ENCODE measurements around the gene ZP2. TPM values are rescaled to one million over a fixed set of nuclear protein-coding genes. Genes with fewer than 3 reads are reported as not detected.
"Not testable (repeated sequence)": the region's sequence is repeated elsewhere in the genome, so short reads cannot be mapped to it uniquely, and the experiment has no call there.

ZP2 gene
- polyA plus RNA-seq, 5 donors: 1.2 to 5.3 (median 4.1) TPM

DNA sequence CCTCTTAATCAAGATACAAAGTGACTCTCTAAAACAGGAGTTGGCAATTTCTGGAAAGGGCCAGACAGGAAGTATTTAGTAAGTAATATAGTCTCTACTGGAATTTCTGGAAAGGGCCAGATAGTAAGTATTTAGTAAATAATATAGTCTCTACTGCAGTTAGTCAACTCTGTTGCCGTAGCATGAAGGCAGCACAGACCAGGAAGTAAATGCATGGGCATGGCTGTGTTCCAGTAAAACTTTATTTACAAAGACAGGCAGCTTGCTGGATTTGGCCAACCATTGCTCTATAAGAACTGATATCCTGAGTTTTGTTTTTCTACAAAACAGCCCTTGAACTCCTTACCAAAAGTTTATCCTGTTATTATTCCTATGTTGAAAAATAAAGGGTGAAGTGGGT is 36.0 kb downstream of the ZP2 start:
- DNase-seq: no peak

DNA sequence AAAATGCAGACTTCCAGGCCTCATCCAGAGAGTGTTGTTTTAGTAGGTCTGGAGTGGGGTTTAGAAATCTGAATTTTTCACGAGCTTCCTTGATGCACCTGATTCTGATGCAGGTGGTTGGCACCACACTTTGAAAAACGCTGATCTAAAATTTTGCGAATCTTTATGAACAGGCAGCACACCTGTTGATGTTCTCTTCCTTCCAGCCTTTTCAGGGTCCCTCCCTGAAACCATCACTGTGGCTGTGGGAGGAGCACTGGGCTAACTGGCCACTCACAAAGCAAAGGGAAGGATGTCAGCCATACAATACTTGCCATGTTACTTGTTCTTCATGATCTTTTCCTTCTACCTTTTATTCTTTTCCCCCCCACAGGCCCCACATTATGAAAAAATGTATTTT is 38.7 kb downstream of the ZP2 start:
- DNase-seq: no peak

DNA sequence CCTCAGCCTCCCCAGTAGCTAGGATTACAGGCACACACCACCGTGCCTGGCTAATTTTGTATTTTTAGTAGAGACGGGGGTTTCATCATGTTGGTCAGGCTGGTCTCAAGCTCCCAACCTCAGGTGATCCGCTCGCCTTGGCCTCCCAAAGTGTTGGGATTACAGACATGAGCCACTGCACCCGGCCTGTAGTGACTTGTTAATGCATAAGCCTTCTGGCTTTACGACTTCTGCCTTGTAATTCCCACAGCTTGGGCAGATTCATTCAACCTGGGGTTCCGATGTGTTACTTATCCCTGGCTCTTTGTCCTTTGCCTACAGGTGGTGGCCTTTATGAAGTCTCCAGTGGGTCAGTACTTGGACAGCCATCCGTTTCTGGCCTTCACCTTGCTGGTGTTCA is 41.3 kb downstream of the ZP2 start:
- not testable (repeated sequence) for DNase-seq

DNA sequence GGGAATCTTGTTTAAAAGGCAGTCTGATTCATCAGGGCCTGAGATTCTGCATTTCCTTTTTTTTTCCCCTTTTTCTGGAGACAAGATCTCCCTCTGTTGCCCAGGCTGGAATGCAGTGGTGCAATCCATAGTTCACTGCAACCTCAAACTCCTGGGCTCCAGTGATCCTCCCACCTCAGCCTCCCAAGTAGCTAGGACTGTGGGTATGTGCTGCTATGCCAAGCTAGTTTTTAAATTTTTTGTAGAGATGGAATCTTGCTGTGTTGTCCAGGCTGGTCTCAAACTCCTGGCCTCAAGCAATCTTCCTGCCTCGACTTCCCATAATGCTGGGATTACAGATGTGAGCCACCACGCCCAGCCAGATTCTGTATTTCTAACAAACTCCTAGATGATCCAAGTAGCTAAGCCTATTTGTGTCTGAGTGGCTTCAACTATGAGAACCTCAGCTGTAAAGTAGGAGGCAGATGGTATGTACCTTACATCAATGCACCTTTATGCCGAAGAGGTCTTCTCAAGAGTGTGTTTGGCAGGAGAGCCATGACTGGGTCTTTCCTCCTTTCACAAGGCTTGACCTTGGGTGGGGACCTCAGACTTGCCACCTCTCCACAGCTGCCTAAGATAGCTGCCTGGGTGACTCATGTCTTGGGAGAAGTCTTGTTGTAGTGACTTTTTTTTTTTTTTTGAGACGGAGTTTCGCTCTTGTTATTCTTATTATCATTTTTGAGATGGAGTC is 42.0 kb downstream of the ZP2 start:
- no peak for DNase-seq

DNA sequence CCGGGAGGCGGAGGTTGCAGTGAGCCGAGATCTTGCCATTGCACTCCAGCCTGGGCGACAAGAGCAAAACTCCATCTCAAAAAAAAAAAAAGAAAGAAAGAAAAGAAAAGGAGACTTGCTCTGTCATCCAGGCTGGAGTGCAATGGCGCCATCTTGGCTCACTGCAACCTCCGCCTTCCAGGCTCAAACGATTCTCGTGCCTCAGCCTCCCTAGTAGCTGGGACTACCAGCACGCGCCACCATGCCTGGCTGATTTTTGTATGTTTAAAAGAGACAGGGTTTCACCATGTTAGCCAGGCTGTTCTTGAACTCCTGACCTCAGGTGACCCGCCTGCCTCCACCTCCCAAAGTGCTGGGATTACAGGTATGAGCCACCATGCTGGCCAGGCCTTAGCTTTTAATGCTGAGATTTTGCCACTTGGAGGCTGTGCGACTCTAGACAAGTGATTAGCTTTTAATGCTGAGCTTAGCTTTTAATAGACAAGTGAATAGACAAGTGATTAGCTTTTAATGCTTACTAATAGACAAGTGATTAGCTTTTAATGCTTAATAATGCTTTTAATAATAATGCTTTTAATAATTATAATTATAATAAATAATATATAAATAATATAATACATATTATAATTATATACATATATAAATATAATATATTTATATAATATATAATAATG is 43.3 kb downstream of the ZP2 start:
- no peak for DNase-seq

DNA sequence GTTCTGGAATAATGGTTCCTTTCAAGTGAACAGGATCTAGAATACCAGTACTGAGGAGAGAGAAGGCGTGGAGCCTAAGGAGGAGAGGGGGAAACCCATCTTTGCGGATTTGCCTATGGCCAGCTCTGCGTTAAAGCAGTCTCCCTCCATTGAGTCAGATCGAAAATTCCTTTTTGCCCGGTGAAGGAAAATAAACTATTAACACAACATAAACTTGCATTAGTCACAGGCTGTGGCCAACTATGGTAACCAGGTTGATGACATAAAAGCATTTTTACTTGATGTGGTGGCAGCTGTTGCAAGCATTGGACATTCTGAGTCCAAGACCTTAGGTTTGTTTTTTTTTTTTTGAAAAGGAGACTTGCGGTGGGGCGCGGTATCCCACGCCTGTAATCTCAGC is 44.0 kb downstream of the ZP2 start:
- no peak for DNase-seq

DNA sequence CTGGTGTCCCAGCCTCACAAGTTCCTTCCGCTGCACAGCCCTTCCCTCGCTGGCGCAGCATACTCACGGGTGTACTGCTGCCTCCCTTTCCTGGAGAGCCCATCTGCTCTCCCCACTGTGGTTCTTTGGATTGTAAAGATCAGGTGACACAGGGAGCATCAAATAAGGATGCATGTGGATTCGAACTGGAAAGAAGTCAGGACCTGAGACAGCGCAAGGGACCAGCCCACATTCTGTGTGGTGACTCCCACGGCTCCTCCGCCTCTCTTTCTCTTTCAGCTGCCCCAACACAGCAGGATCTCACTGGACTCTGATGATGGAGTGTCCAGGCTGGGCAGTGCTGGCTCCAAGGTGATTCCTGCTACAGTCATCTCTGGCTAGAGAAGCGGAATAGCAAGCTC is 44.8 kb downstream of the ZP2 start:
- no peak for DNase-seq

DNA sequence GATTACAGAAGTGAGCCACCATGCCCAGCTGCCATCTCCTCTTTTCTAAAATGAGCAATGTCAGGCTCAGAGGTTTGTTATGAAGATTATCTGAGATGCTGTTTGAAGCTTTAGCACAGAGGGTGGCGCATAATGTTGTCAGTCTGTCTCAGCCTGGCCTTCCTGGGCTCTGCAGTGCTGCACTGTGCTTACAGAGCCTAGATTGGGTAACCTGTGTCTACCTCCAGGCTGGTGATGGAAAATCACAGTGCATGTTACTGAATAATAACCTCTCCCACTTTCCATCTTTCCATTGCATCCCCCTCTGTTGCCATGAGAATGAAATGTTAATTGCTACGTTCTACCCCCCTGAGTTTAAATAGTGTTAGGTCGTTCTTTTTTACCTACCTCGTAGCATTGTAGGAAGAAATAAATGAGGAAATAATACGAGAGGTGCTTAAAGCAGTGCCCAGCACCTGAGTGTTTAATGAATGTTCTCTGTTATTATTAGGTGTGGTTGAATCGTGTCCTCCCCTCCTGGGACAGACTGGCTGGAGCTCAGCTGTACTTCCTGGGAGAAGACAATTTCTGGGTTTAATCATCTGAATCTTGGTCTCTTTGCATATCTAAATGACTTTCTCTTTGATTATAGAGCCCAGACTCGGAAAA is 46.7 kb downstream of the ZP2 start:
- DNase-seq: no peak

DNA sequence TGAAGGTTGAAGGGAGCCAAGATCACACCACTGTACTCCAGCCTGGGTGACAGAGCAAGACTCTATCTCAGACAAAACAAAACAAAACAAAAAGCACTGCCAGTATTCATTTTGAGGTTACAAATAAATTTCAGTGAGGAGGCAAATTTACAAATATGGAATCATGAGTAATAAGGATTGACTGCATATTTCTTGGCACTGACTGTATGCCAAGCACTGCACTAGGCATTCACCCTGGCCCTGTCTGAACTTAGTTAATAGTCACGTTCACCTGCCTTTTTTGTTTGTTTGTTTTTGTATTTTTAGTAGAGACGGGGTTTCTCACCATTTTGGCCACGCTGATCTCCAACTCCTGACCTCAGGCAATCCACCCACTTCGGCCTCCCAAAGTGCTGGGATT is 47.8 kb downstream of the ZP2 start:
- no peak for DNase-seq

DNA sequence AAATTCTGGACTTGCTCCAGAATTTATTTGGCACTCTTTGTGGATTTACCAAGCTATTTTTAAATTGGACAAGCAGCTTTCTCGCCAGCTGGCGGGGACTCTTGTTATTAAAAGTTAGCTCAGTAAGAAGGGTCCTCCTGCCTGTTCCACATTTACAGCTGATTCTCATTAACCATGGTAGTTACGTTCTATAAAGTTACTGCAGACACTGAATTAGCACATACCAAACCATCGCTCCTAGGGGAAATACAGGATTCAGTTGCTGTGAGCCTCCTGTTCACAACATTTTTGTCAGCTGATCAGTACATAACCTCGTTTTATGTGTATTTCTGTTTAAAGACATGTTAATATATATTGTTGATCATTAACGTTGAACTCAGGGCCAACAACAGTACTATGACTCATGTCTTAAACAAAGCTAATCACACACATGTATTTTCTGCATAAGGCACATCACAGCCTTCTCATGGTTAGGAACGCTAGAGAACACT is 48.7 kb downstream of the ZP2 start:
- peak; percentile 79 to 83 for DNase-seq

DNA sequence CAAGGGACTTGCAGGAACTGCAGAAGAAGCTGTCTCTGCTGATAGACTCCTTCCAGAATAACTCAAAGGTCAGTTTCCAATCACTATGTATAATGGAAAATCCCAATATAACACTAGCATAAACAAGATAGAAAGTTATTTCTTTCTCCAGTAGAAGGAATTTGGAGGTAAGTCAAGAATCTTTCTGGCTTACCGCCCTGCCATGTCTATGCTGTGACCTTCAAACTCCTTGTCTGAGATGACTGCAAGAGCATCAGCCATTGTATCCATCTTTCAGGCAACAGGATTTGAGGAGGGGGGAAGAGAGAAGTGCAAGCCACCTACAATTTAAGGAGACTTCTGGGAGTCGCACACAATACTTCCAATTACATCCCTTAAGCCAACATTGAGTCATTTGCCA is 50.2 kb downstream of the ZP2 start:
- DNase-seq: no peak

DNA sequence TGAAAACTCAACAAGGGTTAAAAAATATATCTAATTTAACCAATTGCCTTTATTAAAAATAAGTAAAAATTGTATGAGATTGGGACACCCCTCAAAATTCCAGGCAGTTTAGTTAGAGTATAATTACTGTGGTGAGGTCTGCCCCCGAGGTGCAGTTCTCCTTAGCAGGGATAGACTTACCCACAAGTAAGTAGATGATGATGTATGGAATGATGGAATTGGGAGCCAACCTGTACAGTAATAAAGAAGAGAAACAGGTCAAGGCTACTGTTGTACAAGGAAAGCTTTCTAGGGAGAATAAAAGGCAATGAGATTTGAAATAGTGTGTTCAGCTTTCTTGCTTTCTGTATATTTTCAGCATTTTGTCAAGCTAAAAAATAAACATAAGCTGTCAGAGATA is 51.1 kb downstream of the ZP2 start:
- no peak for DNase-seq

DNA sequence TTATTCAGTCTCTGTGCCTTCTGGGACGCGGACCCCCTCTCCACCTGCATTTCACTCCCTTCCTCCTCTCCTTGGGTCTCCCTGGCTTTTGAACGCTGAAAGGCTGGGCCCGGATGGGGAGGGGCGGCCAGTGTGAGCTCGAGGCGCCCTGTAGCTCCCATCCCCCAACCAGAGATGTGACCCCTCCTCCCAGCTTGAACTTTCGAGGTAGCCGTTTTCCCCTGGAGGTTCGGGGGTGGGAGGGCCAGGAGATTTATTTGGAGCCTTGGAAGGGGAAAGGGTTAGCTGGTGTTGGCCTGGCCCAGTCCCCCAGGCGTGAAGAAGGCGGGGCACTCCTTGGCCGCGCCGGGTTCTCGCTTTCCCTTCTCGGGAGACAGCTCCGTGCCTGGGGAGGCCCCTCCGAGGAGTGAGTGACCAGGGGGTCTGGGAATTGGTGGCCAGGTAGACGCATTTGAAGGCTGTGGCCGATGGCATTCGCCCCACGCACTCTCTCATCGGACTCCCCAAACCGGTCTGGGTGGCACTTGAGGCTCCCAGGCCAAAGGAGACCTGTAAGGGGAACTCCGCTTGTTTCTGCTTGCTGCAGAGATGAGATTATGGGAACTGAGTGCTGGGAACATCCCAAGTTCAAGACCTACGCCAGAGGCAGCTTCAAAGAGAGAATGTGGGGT is 52.0 kb downstream of the ZP2 start:
- peak; percentile 39 to 47 for DNase-seq

DNA sequence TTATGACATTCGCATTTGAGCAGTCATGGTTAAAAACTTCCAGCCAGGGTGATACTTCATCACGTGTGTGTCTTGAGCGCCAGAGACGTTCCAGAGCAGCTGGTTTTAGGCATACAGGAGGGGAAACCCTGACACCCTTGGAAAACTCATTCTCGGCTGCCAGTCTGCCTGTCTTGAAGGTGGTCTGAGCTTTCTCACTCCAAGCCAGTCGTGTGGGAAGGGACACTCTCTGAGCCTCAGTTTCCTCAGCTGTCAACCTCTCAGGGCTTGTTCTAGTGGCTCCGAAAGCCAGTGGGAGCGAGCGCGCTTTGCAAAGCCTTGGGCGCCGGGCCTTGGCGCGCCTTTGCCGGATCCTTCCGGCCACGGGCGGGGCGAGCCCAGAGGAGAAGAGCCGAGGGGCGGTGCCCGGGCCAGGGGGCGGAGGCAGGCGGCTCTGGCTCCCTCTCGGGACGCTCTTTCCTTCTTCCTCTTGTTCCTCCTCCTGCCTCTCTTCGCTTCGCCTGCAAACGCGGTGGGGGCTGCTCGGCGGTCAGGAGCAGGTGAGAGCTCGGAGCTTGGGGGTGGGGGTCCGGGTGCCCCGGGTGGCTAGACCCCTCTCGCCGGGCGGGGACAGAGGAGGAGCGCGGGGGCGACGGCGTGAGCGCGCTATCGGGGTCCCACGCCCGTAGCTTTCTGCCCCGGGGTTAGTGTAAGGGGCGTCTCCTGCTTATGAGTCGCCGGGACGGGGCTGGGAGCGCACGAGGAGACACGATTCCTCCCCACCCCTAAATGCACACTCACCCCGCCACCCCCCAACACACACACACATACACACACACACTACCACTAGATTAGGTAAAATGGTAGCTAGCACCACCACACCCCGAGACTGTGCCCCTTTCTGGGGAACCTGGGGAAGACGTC is 52.9 kb downstream of the ZP2 start, which contains the start of gene LDAF1:
Gene LDAF1 (plus strand): TSS at position 467 of the 903 bp plus-strand sequence. CDS start 2,509 bp downstream, outside the sequence.
- peak; percentile 75 to 77 for DNase-seq

DNA sequence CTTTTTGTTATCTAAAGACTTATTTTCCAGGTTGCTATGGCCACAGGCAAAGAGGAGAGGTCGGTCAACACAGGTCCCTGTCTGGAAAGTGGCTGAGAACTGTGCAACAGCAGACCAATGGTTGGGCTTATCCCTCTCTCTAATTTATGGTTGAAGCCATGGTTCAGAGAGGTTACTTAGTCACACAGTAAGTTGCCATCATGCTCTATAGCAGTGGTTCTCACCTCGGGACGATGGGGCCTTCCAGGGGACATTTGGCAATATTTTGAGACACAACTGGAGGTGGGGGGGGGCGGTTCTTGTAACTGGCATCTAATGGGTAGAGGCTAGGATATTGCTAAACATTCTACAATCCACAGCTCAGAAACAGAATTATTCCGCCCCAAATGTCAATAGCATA is 53.7 kb downstream of the ZP2 start:
- no peak for DNase-seq

DNA sequence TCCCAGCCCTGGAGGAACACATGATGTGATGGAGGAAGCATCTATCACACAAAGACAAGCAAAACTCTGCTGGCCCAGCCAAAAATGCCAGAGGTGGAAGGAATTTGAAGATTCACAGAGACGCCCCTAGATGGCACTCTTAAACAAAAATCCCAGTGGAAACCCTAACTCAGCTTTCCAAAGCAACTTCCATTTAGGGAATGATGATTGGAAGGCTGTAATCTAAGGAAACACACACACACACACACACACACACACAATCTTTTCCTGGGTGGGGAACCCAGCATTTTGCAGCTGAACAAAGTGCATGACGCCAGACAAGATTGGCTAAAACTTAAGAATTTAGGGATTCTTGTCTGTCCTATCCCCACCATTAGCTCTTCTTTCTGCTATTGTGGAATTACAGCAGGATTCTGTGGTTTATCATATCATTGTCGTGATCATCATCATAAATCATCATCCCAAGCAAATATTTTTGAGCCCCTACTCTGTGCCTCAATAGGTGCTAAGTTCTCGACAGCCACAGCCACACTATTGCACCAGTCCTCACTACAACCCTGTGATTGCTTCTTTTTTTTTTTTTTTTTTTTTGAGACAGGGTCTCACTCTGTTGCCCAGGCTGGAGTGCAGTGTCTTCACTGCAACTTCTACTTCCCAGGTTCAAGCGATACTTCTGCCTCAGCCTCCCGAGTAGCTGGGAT is 54.5 kb downstream of the ZP2 start:
- peak; percentile 45 to 65 for DNase-seq

DNA sequence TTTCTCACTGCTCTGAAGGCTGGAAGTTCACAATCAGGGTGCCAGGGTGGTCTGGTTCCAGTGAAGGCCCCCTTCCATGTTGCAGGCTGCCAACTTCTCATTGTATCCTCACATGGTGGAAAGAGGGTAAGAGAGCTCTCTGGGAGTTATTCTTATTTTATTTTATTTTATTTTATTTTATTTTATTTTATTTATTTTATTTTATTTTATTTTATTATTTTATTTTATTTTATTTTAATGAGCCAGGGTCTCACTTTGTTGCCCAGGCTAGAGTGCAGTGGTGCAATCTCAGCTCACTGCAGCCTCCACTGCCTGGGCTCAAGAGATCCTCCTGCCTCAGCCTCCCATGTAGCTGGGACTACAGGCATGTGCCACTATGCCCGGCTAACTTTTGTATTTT is 55.4 kb downstream of the ZP2 start:
- not testable (repeated sequence) for DNase-seq

DNA sequence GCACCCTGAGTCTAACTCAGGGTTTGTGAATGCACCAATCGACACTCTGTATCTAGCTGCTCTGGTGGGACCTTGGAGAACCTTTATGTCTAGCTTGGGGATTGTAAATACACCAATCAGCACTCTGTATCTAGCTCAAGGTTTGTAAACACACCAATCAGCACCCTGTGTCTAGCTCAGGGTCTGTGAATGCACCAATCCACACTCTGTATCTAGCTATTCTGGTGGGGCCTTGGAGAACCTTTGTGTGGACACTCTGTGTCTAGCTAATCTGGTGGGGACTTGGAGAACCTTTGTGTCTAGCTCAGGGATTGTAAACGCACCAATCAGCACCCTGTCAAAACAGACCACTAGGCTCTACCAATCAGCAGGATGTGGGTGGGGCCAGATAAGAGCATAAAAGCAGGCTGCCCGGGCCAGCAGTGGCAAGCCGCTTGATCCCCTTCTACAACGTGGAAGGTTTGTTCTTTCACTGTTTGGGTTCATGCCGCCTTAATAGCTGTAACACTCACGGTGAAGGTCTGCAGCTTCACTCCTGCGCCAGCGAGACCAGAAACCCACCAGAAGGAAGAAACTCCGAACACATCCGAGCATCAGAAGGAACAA is 58.1 kb downstream of the ZP2 start:
- DNase-seq: not testable (repeated sequence)

DNA sequence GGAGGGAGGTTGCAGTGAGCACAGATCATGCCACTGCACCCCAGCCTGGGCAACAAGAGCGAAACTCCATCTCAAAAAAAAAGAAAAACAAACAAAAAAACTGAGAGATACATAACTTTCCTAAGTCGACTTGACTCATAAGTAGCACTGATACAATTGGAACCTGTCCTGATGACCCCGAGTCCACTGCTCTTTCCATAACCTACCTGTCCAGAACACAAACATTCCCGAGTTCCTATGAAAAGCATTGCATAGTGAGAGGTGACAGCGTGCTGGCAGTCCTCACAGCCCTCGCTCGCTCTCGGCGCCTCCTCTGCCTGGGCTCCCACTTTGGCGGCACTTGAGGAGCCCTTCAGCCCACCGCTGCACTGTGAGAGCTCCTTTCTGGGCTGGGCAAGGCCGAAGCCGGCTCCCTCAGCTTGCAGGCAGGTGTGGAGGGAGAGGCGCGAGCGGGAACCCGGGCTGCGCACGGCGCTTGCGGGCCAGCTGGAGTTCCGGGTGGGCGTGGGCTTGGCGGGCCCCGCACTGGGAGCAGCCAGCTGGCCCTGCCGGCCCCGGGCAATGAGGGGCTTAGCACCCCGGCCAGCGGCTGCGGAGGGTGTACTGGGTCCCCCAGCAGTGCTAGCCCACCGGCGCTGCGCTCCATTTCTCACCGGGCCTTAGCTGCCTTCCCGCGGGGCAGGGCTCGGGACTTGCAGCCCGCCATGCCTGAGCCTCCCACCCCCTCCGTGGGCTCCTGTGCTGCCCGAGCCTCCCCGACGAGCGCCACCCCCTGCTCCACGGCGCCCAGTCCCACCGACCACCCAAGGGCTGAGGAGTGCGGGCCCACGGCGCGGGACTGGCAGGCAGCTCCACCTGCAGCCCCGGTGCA is 59.0 kb downstream of the ZP2 start:
- not testable (repeated sequence) for DNase-seq
